Activated CD8-positive, alpha-beta T cell treated with anti-CD3 and anti-CD28 coated beads, Interleukin-2, amount 10 ng/mL, durations not matched to agents 7 days and 5 days (primary cell): Measurements from ENCODE around the gene TSHZ3. TPM values are rescaled to one million over a fixed set of nuclear protein-coding genes. Genes with fewer than 3 reads are reported as not detected.

Experiments
- ATAC-seq: fragments of 150-1000 bp; cut with Tn5 transposase; one replicate; pipeline ENCODE4 v1.10.0; 2021; ENCODE audit warnings: moderate library complexity
- CTCF ChIA-PET: fragments of 350-600 bp; sonication (Branson Sonifier 250); formaldehyde crosslinking; loops from one replicate; lab custom pipeline; 2021; ENCODE audit warnings: antibody characterized with exemption; lab: Charles Lee
- POLR2A ChIA-PET: fragments of 350-600 bp; sonication (Branson Sonifier 250); formaldehyde crosslinking; loops from one replicate; lab custom pipeline; 2021; ENCODE audit warnings: antibody characterized with exemption; lab: Charles Lee
- DNase-seq: peaks from one replicate; pipeline ENCODE4 v3.0.0-alpha.2; 2020
- H3K27ac Mint-ChIP-seq: one replicate; pipeline ENCODE4 v1.8.0; 2021; ENCODE audit warnings: mild to moderate bottlenecking, mixed read lengths
- H3K27me3 Mint-ChIP-seq: one replicate; pipeline ENCODE4 v1.8.0; 2021; ENCODE audit warnings: low read depth, mixed read lengths
- H3K36me3 Mint-ChIP-seq: one replicate; pipeline ENCODE4 v1.8.0; 2021; ENCODE audit warnings: low read depth, mixed read lengths
- H3K4me1 Mint-ChIP-seq: one replicate; pipeline ENCODE4 v1.8.0; 2021; ENCODE audit warnings: low read depth, mixed read lengths
- H3K4me3 Mint-ChIP-seq: one replicate; pipeline ENCODE4 v1.8.0; 2021; ENCODE audit warnings: mild to moderate bottlenecking, mixed read lengths
- H3K9me3 Mint-ChIP-seq: one replicate; pipeline ENCODE4 v1.8.0; 2022; ENCODE audit warnings: mixed read lengths; ENCODE audit not compliant: insufficient read depth
- total RNA-seq, 2 experiments: library from RNA; stranded (reverse); gene quantifications; one replicate each; pipeline ENCODE4 v1.2.3, GENCODE V29; 2021

The TSHZ3 gene
- total RNA-seq, 2 experiments from 2014 or later, result 0.57 to 0.82 TPM

DNA sequence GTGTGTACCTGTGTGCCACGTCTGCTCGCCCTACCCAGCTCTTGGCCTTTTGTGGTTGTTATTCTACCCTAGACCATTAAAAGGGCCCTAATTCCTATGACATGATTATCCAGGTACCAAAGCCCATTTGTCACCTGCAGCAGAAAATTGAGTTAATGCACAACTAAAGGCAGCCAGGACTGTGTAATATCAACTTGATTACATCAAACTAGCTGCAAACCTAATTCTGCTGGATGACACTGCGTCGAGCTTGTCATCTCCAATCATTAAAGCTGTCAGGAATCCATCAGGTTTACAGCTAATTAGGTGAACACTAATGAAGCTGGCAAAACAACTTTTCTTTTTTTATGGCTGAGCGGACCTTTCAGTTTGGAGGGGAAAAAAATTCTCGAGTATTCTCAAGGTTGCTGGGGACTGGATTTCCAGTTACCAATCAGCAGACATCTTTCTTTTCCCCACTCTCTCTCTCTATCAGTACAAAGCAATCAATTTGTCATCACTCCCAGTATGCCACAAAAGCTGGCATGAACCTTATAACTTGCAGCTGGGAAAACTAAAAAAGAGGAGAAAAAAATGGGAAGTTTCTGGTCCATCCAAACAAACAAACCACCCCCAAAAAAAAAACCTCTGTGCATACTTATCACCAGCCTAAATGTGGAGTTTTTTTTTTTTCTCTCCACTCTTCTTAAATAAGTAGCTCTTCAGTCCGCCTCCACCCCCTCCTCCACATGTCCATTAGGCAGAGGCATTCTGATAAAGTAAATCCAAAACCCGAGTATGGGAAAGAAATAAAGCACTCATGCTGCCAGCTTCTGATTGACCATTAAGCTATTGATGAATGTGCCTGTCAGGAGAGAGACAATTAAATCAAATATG lies 2.8 kb downstream of the TSHZ3 start:
- Mint-ChIP-seq H3K4me3 (no peak overlapping the region), H3K9me3 (no peaks in the 10 kb centered on the region), H3K4me1 (peaks cover 6% of the 10 kb centered on the region), H3K36me3 (no peaks in the 10 kb centered on the region), H3K27ac (no peak overlapping the region), H3K27me3 (peaks cover 54% of the 10 kb centered on the region)
- CTCF ChIA-PET, result interaction anchor here (0.7 to 1.4 kb wide), 2 partner anchors 8 to 564 kb away, joined by 3 to 4 read pairs; no protein-coding TSS in a partner anchor
- DNase-seq (no peak), ATAC-seq (no peak)
- POLR2A ChIA-PET, result interaction anchor here (0.9 kb wide), 1 partner anchor 138 kb away, joined by 3 read pairs; no protein-coding TSS in a partner anchor

DNA sequence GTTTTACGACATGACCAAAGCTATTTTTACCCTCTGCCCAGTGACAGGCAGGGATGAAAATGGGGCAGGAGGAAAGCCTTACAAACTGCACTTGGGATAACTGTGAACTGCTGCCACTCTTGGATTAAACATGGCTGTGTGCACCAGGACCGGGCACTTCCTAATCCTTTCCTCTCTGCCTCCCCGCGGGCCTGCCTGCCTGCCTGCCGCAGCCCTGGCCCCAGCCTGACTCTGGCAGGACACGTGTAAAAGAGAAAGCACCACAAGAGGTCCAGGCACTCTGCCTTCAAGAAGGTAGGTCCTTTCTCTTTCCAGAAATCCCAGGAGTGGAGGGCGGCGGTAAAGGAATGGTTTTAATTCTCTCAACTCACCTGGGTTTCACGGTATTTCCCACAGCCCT lies 4.8 kb downstream of the TSHZ3 start:
- CTCF ChIA-PET, result no interaction called here

DNA sequence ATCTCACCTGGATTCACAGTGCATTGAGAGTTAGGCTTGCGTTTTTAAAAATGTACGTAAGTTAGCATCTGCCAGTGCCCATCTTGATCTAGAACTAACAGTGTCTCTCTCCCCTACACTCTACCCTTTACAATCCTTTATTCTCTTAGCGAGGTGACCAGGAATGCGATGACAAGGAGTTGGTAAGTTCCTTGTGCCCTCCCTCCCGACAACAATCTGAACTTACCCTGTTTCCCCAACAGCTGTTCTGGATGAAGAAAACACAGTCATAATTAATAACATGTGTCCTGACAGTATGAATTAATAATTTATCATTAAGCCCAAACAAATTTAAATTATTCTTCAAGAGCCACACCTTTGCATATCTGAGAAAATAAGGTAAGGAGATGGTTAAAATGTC lies 6.3 kb downstream of the TSHZ3 start:
- DNase-seq, result no peak
- Mint-ChIP-seq H3K4me3 (no peak overlapping the region), H3K4me1 (peaks cover 21% of the 10 kb centered on the region), H3K27ac (no peak overlapping the region), H3K9me3 (no peaks in the 10 kb centered on the region), H3K27me3 (peaks cover 66% of the 10 kb centered on the region), H3K36me3 (no peaks in the 10 kb centered on the region)
- ATAC-seq, result no peak
- ChIA-PET POLR2A (no interaction called here), CTCF (no interaction called here)

More for the DNA sequence above, 4.8 kb downstream of the TSHZ3 start:
- POLR2A ChIA-PET, result no interaction called here
- Mint-ChIP-seq H3K9me3 (no peaks in the 10 kb centered on the region), H3K36me3 (no peaks in the 10 kb centered on the region), H3K4me3 (no peak overlapping the region), H3K27me3 (peaks cover 63% of the 10 kb centered on the region), H3K4me1 (peaks cover 19% of the 10 kb centered on the region), H3K27ac (no peak overlapping the region)
- DNase-seq, result no peak
- no peak for ATAC-seq

DNA sequence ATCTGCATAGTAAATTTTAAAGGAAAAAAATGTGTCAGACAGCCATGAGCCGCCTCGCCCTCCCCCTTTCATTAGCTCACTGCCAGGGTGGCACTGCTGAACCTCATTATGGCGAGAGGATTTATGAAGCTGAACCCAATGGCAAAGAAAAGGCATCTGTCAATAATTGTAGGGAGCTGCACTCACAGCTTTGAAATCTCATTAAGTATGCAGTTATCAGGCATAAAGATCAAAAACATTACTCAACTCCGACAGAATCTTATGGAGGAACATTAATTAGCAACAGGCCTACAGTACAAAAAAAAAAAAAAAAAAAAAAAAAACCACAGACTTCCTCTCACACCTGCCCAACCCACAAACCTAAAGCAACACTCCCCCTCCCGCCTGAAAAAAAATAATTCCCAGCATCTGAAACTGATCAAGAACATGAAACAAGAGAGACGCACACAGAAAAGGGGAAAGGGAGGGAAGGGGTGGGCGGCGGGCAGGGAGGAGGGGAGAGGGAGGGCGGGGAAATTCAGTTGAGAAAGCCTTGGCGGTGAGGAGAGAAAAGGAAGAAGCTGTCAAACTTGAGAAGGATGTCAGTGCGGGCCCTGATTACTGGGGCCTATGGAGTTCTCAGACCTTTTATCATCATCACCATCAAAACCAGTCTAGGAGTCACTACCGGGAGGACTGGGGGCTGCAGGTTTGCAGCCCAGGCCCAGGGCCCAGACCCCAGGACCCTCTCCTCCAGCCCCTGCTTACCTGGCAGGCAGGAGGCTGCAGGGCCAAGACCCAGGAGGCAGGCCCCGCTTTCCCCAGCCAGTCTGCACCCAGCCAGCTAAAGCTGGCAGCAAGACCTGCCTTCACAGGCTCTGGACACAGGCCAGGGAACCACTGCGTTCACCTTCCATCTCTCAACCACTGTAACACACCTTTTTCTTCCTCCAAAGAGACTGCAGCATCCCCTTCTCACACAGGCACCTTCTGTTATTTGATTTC lies 8.9 kb downstream of the TSHZ3 start:
- ChIA-PET POLR2A (no interaction called here), CTCF (no interaction called here)
- Mint-ChIP-seq H3K27ac (peak overlapping the region; percentile 26), H3K4me1 (peaks cover 21% of the 10 kb centered on the region), H3K4me3 (no peak overlapping the region), H3K27me3 (peaks cover 66% of the 10 kb centered on the region), H3K36me3 (no peaks in the 10 kb centered on the region), H3K9me3 (no peaks in the 10 kb centered on the region)
- DNase-seq (peak; percentile 31), ATAC-seq (peak; percentile 41)

DNA sequence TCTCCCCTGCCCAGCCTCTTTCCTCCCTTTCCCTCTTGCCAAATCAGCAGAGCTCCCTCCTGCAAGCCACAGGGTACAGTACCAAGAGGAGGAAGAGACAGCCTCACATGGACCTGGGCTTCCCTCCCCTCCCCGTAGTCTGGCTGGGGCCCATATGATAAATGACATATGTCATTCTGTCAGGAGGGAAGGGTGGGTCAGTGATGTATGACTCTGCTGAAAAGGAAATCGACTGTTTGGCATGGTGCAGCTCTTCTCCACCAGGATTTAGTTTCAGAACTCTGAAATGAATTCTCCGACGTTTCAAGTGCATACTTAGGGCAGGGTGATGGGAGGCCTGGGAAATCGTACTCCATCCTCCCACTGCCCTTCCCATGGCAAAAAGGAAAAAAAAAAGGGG lies 9.8 kb downstream of the TSHZ3 start:
- Mint-ChIP-seq H3K4me1 (peaks cover 21% of the 10 kb centered on the region), H3K27me3 (peaks cover 64% of the 10 kb centered on the region), H3K36me3 (no peaks in the 10 kb centered on the region), H3K27ac (no peak overlapping the region), H3K9me3 (no peaks in the 10 kb centered on the region), H3K4me3 (peak overlapping the region; percentile 8)
- DNase-seq, result no peak
- no peak for ATAC-seq
- ChIA-PET CTCF (no interaction called here), POLR2A (interaction anchor here (0.5 kb wide), 1 partner anchor 158 kb away, joined by 3 read pairs; no protein-coding TSS in a partner anchor)

DNA sequence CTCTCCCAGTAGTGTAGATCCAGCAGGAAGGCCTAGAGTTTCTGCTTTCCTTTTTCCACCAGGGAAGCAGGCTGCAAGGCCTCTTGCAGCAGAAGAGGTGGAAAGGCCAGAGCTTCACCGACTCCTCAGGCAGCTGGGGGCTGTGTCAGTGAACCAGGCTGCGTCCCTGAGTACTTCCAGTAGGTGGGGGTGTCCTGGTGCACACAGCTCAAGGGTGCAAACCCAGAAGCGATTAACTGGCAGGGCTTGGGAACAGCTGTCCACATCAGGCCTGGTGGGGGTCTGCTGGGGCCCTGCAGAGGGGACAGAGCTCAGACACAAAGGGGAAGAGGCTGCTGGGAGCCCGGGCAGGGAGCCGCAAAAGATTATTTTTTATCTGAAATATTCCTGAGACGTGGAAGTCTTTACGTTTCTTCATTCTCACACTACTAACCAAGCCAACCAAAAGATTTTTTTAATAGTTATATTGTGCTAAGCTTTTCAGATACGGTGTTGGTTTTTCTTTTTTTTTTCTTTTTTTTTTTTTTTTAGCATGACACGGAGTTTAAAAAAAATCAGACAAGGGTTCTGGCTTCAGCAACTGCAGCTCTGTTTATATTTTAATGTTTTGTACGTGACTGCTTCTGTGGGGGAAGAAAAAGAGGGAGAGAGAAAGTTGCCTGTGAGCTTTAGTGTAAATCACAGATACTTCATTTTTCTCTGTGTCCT lies 11.0 kb downstream of the TSHZ3 start:
- Mint-ChIP-seq H3K36me3 (no peaks in the 10 kb centered on the region), H3K27me3 (peaks cover 61% of the 10 kb centered on the region), H3K4me1 (peaks cover 21% of the 10 kb centered on the region), H3K9me3 (no peaks in the 10 kb centered on the region), H3K4me3 (no peak overlapping the region), H3K27ac (no peak overlapping the region)
- DNase-seq (peak; percentile 40), ATAC-seq (peak; percentile 61)
- ChIA-PET CTCF (interaction anchor here (0.6 to 1.6 kb wide), 7 partner anchors 8 to 886 kb away, joined by 3 to 5 read pairs (median 4); no protein-coding TSS in a partner anchor), POLR2A (no interaction called here)

DNA sequence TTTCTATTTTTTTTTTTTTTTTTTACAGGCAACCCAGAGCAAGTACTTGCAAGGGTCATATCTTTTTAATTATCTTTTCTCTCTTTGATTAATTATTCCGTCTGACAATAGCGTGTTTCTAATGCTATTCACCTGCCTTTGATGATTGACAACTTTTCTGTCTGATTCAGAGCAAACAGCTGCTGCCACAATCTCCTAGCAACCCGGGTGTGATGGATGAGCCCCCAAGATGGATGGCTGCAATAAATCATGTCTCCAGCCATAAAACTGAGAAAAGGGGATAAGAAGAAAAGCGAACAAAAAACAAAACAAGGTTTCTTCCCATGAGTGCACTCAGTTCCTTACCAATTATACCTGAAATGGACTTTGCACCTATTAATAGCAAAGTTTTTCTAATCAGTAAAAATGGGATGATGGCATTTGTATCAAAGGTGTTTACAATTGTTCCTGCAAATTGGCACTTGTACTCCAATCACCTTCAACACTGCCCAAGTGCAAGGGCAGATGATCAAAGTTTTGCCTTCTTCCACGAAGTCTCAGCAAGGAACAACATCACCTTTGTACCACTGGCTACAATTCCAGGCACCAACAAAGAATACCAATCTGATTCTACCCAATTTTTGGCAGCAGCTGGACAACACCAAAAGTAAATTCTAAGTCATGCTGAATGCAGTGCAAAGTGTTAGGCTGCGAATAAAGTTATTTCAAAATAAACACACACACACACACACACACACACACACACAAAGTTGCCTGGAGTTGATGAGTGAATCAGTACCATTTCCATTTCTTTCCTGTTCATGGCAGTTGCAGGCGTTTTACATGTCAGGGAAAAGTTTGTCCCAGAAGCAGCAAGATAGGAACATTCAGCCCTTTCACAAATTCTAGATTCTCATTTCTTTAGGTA lies 12.0 kb downstream of the TSHZ3 start:
- Mint-ChIP-seq H3K9me3 (no peaks in the 10 kb centered on the region), H3K36me3 (no peaks in the 10 kb centered on the region), H3K27ac (no peak overlapping the region), H3K27me3 (peaks cover 55% of the 10 kb centered on the region), H3K4me3 (no peak overlapping the region), H3K4me1 (peaks cover 21% of the 10 kb centered on the region)
- CTCF ChIA-PET, result interaction anchor here (0.6 to 1.6 kb wide), 6 partner anchors 8 to 887 kb away, joined by 3 to 5 read pairs (median 4); no protein-coding TSS in a partner anchor
- ATAC-seq (no peak), DNase-seq (no peak)
- POLR2A ChIA-PET, result no interaction called here

DNA sequence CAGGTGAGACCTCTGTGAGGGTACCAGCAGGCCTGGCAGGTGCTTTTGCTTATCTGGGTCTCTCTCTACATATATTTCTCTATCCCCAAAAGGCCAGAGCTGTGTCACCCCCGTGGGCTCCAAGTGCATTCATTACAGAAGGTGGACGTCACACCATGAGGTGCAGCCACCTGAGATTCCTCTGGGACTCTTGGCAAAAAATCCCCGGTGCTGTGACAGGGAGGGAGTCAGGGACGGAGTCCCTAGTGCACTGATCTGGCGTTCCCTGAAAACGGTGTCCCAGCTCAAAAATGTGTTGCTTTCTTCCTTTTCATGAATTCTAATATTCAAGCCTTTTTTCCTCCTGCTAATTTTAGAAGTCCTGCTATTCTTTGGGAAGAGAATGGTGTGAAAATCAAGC lies 13.5 kb downstream of the TSHZ3 start:
- Mint-ChIP-seq H3K4me1 (peaks cover 17% of the 10 kb centered on the region), H3K9me3 (no peaks in the 10 kb centered on the region), H3K27me3 (peaks cover 50% of the 10 kb centered on the region), H3K27ac (no peak overlapping the region), H3K36me3 (no peaks in the 10 kb centered on the region), H3K4me3 (no peak overlapping the region)
- POLR2A ChIA-PET, result no interaction called here
- DNase-seq, result no peak
- ATAC-seq, result no peak
- CTCF ChIA-PET, result no interaction called here

DNA sequence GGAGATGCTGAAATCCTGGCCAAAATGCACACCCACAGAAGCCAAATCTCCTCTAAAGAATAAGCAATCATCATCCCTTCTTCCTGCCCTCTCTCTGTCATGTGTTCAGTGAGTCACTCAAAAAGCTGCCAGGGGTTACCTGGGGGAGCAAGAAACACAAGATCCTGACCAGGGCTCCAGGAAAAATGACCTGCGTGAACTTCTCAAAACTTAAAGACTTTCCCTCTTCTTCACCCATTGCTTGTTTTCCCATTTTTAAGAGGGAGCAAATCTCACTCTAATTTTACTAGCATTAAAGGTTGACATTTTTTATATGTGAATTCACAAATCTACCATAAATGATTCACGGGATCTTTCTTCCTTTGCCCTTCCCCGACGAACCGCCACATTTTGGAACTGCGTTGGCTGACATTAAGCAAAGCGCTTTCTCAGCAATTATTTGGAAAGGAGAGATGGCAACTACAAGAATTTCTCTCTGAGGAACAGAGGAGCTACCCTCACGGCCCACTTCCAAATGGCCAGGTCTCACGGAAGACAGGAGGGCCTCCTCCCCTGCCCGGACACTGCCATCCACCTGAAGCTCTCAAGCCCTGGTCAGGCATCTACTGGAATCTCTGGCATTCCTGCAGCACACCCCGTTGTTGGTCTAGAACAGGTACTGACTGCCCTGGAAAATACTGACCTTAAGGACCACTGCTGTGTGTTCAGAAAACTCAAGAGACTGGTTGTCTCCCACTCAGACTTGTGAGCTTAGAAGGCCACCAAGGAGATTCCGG lies 14.2 kb downstream of the TSHZ3 start:
- Mint-ChIP-seq H3K36me3 (no peaks in the 10 kb centered on the region), H3K27ac (no peak overlapping the region), H3K4me3 (no peak overlapping the region), H3K4me1 (peaks cover 10% of the 10 kb centered on the region), H3K27me3 (peaks cover 47% of the 10 kb centered on the region), H3K9me3 (no peaks in the 10 kb centered on the region)
- ATAC-seq (no peak), DNase-seq (no peak)
- POLR2A ChIA-PET, result interaction anchor here (0.5 kb wide), 1 partner anchor 1349 kb away, joined by 5 read pairs; no protein-coding TSS in a partner anchor
- CTCF ChIA-PET, result no interaction called here
